Ishikawa (cell line): ENCODE data around the gene SLC44A4.

Experiments
- CEBPB ChIP-seq: IDR thresholded peaks from 2 replicates; pipeline ENCODE4 v1.6.1; 2012
- EP300 ChIP-seq: IDR thresholded peaks from 2 replicates; pipeline ENCODE4 v1.6.1; 2012; ENCODE audit warnings: borderline replicate concordance
- RAD21 ChIP-seq: IDR thresholded peaks from 2 replicates; pipeline ENCODE4 v1.6.1; 2012; ENCODE audit warnings: low read depth
- TAF1 ChIP-seq: IDR thresholded peaks from 2 replicates; pipeline ENCODE4 v1.6.1; 2012; ENCODE audit warnings: low read depth, mild to moderate bottlenecking
- TF ChIP-seq, protein P1 (sequence below): IDR thresholded peaks from 2 replicates; pipeline ENCODE4 v1.6.1; 2012; ENCODE audit warnings: low read depth, mild to moderate bottlenecking

DNA sequence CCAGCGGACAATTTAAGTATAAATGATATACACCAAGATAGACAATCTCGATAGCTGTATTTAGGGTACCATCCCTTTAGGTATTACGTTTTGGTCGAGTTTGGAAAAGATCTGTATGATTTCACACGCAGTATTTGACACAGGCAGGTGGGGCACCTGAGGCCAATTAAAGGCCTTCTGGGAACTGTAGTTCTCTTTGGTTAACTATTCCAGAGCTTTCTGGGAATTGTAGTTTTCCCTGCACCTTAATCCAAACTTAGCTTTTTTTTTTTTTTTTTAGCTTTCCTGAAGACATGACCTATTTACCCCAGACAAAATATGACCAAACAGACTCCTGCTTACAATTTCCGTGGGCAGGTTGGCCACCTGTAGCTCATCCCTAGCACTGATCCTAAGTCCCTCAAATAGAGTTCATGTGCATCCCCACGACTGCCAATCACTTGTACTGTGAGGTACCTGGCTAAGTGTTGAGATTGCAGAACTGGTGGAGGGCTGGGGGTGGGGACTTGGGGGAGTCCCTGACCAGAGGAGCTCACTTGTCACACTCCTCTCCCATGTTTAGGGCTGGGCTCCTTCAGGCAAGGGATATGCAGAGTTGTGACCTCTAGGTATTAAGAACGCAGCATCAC is 19.7 kb upstream of the SLC44A4 start:
- TF ChIP-seq RAD21 = no peak
- no peak for TF ChIP-seq EP300
- TF ChIP-seq CEBPB = no peak
- no peak for TF ChIP-seq TAF1
- TF ChIP-seq, protein P1, sequence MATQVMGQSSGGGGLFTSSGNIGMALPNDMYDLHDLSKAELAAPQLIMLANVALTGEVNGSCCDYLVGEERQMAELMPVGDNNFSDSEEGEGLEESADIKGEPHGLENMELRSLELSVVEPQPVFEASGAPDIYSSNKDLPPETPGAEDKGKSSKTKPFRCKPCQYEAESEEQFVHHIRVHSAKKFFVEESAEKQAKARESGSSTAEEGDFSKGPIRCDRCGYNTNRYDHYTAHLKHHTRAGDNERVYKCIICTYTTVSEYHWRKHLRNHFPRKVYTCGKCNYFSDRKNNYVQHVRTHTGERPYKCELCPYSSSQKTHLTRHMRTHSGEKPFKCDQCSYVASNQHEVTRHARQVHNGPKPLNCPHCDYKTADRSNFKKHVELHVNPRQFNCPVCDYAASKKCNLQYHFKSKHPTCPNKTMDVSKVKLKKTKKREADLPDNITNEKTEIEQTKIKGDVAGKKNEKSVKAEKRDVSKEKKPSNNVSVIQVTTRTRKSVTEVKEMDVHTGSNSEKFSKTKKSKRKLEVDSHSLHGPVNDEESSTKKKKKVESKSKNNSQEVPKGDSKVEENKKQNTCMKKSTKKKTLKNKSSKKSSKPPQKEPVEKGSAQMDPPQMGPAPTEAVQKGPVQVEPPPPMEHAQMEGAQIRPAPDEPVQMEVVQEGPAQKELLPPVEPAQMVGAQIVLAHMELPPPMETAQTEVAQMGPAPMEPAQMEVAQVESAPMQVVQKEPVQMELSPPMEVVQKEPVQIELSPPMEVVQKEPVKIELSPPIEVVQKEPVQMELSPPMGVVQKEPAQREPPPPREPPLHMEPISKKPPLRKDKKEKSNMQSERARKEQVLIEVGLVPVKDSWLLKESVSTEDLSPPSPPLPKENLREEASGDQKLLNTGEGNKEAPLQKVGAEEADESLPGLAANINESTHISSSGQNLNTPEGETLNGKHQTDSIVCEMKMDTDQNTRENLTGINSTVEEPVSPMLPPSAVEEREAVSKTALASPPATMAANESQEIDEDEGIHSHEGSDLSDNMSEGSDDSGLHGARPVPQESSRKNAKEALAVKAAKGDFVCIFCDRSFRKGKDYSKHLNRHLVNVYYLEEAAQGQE = no peak
